Endothelial cell of umbilical vein (primary cell): ENCODE measurements around the gene TMEM229B. TPM values are rescaled to one million over a fixed set of nuclear protein-coding genes. Genes with fewer than 3 reads are reported as not detected.

Experiments used
- BruUV-seq: library from RNA; stranded (reverse); fragments of 400-500 nt; replicated peaks from 2 replicates; lab custom pipeline; 2021; lab: Mats Ljungman, UMichigan
- CTCF ChIA-PET: fragments of 300-600, 350-600 bp; sonication (Branson Sonifier 250); formaldehyde crosslinking; loops from one replicate; lab custom pipeline; 2021; ENCODE audit warnings: antibody characterized with exemption, inconsistent platforms; lab: Charles Lee
- POLR2A ChIA-PET: fragments of 300-600, 350-600 bp; sonication (Branson Sonifier 250); formaldehyde crosslinking; loops from one replicate; lab custom pipeline; 2021; ENCODE audit warnings: antibody characterized with exemption, inconsistent platforms; lab: Charles Lee
- DNase-seq: peaks from one replicate; pipeline ENCODE4 v3.0.0-alpha.2; 2011; ENCODE audit warnings: low read depth, low spot score
- FAIRE-seq: peaks from 2 replicates; lab custom pipeline; 2011; peaks lifted over from hg19 to GRCh38; lab: Jason Lieb, UNC
- H2AFZ ChIP-seq: 2 replicates; pipeline ENCODE4 v1.6.0; 2012; ENCODE audit warnings: low read depth, low read length, control low read depth, inconsistent platforms
- H3K27ac ChIP-seq: 2 replicates; pipeline ENCODE4 v1.5.1; 2011; ENCODE audit warnings: low read depth, mild to moderate bottlenecking, control low read depth, low read length, moderate library complexity; ENCODE audit not compliant: insufficient read depth
- H3K27me3 ChIP-seq, 2 experiments: 2 replicates each; pipeline versions ENCODE4 v1.6.0 to v1.6.1; 2011; ENCODE audit warnings: low read length in 2 of 2, mixed read lengths in 1 of 2; ENCODE audit not compliant: control insufficient read depth in 2 of 2, insufficient read depth in 2 of 2
- H3K36me3 ChIP-seq, 2 experiments: 2 replicates in 1 of 2; 3 replicates in 1 of 2; pipeline ENCODE4 v1.5.1; 2011; ENCODE audit warnings: low read length in 2 of 2, mild to moderate bottlenecking in 1 of 2, moderate library complexity in 1 of 2; ENCODE audit not compliant: control insufficient read depth in 2 of 2, insufficient read depth in 2 of 2; ENCODE audit errors: extremely low read depth in 1 of 2
- H3K4me1 ChIP-seq: 3 replicates; pipeline ENCODE4 v1.5.1; 2011; ENCODE audit warnings: mild to moderate bottlenecking, low read length; ENCODE audit not compliant: control insufficient read depth, insufficient read depth; ENCODE audit errors: extremely low read depth
- H3K4me2 ChIP-seq: 2 replicates; pipeline ENCODE4 v1.6.1; 2011; ENCODE audit warnings: low read length, control low read depth, mixed read lengths; ENCODE audit not compliant: insufficient read depth
- H3K4me3 ChIP-seq, 3 experiments: fragments of 200-600 bp in 1 of 3; sonication (generic), shearing (Covaris generic) in 1 of 3; replicated peaks in 1 of 3; 2 replicates each; pipeline ENCODE4 v1.5.1; 2011 to 2016; ENCODE audit warnings: control low read depth in 3 of 3, low read length in 3 of 3, mild to moderate bottlenecking in 2 of 3, inconsistent platforms in 1 of 3, low read depth in 1 of 3, moderate library complexity in 1 of 3; ENCODE audit not compliant: insufficient read depth in 1 of 3
- H3K79me2 ChIP-seq: 2 replicates; pipeline ENCODE4 v1.6.0; 2012; ENCODE audit warnings: low read length, inconsistent platforms; ENCODE audit not compliant: control insufficient read depth, insufficient read depth
- H3K9ac ChIP-seq: replicated peaks from 2 replicates; pipeline ENCODE3; 2011; ENCODE audit warnings: low read length, control low read depth; ENCODE audit not compliant: insufficient read depth; ENCODE audit errors: extremely low read depth
- H3K9me1 ChIP-seq: replicated peaks from 3 replicates; pipeline ENCODE4 v1.6.0; 2011; ENCODE audit warnings: mild to moderate bottlenecking, low read length; ENCODE audit not compliant: control insufficient read depth, insufficient read depth; ENCODE audit errors: extremely low read depth
- H3K9me3 ChIP-seq: replicated peaks from 2 replicates; pipeline ENCODE4 v1.5.1; 2012; ENCODE audit warnings: low read length, inconsistent platforms; ENCODE audit not compliant: control insufficient read depth, insufficient read depth
- H4K20me1 ChIP-seq: replicated peaks from 2 replicates; pipeline ENCODE3; 2011; ENCODE audit warnings: mild to moderate bottlenecking, low read length; ENCODE audit not compliant: control insufficient read depth, insufficient read depth; ENCODE audit errors: extremely low read depth
- EZH2 ChIP-seq: IDR thresholded peaks from 2 replicates; pipeline ENCODE4 v1.6.1; 2012; ENCODE audit warnings: borderline replicate concordance, low read depth, mild to moderate bottlenecking, moderate library complexity, low read length, inconsistent platforms; ENCODE audit not compliant: severe bottlenecking
- FOS ChIP-seq: IDR thresholded peaks from 2 replicates; pipeline ENCODE4 v1.6.1; 2011; ENCODE audit warnings: mild to moderate bottlenecking, low read length, moderate library complexity, borderline replicate concordance; ENCODE audit not compliant: insufficient read depth
- GATA2 ChIP-seq: IDR thresholded peaks from 2 replicates; pipeline ENCODE4 v1.7.0; 2011; ENCODE audit warnings: low read depth, mild to moderate bottlenecking, moderate library complexity, mixed read lengths, low read length; ENCODE audit not compliant: insufficient read length, insufficient read depth
- JUN ChIP-seq: IDR thresholded peaks from 2 replicates; pipeline ENCODE4 v1.6.1; 2011; ENCODE audit warnings: borderline replicate concordance, low read depth; ENCODE audit not compliant: insufficient read length, insufficient read depth
- MYC ChIP-seq: IDR thresholded peaks from one replicate; pipeline ENCODE4 v1.6.1; 2011; ENCODE audit warnings: mild to moderate bottlenecking, low read depth, low read length
- POLR2A ChIP-seq: IDR thresholded peaks from 2 replicates; pipeline ENCODE4 v1.6.1; 2012; ENCODE audit warnings: low read depth, mild to moderate bottlenecking, control low read depth, low read length
- POLR2AphosphoS5 ChIP-seq: IDR thresholded peaks from 2 replicates; pipeline ENCODE4 v1.6.1; 2012; ENCODE audit warnings: low read depth, mild to moderate bottlenecking, control low read depth, low read length, moderate library complexity; ENCODE audit not compliant: insufficient read depth
- dilution Hi-C: fragments of 300-500 bp; cut with MboI; formaldehyde crosslinking; loops from one replicate; pipeline ENCODE4 v1.15.0; 2019; ENCODE audit warnings: low sequenced_read_pairs; ENCODE audit not compliant: extremely low pct_ligation_motif_present
- intact Hi-C: fragments of 100-400 bp; cut with micrococcal nuclease; formaldehyde crosslinking; loops from one replicate; pipeline ENCODE4 v1.10.0; 2022
- polyA plus RNA-seq, 4 experiments: library from polyadenylated mRNA; depleted of rRNA in 3 of 4; stranded (reverse) in 3 of 4; unstranded in 1 of 4; fragments of >200 nt; gene quantifications; 2 replicates each; pipeline versions ENCODE4 v1.2.1 to v1.2.3, GENCODE V29; 2011 to 2012; ENCODE audit warnings: missing spikeins in 1 of 4
- total RNA-seq: library from RNA; stranded (reverse); gene quantifications from 2 replicates; pipeline ENCODE4 v1.2.3, GENCODE V29; 2021
- TF ChIP-seq, protein P1 (sequence below): IDR thresholded peaks from 2 replicates; pipeline ENCODE4 v1.6.1; 2011; ENCODE audit not compliant: insufficient read depth, insufficient read length
- TF ChIP-seq, protein P2 (sequence below), 2 donors: IDR thresholded peaks; 1 replicate in 1 of 2; 2 replicates in 1 of 2; pipeline ENCODE4 v1.5.1; 2011; ENCODE audit warnings: low read length in 2 of 2, mild to moderate bottlenecking in 2 of 2, moderate library complexity in 2 of 2, control low read depth in 1 of 2, inconsistent platforms in 1 of 2, low read depth in 1 of 2; ENCODE audit not compliant: insufficient read depth in 1 of 2; ENCODE audit errors: extremely low read depth in 1 of 2

TMEM229B gene
- total and polyA plus RNA-seq, 2 donors (not counting 3 experiments of a cell fraction or from before 2014, with no cell fraction given): 0.03 TPM; not detected in 1

DNA sequence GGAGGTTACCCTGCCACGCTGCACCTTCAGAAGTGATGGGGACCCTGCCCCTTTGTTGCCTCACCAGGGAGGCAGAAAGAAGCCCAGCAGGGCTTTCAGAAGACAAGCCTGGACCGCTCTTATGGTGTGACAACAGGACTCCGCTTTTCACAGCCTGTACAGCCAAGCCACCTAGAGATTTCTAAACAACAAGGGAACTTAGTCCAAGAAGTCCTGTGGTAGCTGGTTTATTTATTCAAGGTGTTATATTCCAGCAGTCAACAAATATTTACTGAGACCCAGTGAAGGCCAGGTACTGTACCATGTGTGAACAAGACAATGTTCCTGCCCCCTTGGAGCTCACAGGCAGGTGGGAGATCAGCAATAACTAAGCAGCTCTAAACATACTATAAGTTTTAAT is 4.0 kb upstream of the TMEM229B start:
- intact Hi-C loops: no loop called here
- peaks cover 3% of the 10 kb centered on the region for H3K9me3 ChIP-seq
- H3K27me3 ChIP-seq: peaks cover 0 to 2% of the 10 kb centered on the region in 2 experiments
- H3K4me3 ChIP-seq: no peak overlapping the region
- H3K36me3 ChIP-seq: no peaks in the 10 kb centered on the region
- dilution Hi-C loops: no loop called here
- no peak overlapping the region for H2AFZ ChIP-seq
- no peak for FAIRE-seq
- H3K9ac ChIP-seq: no peak overlapping the region
- no peaks in the 10 kb centered on the region for H3K79me2 ChIP-seq
- no peaks in the 10 kb centered on the region for H4K20me1 ChIP-seq
- no peak overlapping the region for H3K4me2 ChIP-seq
- no TSS peak for BruUV-seq
- DNase-seq: no peak
- ChIA-PET POLR2A (no interaction called here), CTCF (no interaction called here)
- no peak overlapping the region for H3K27ac ChIP-seq
- no peaks in the 10 kb centered on the region for H3K9me1 ChIP-seq
- TF ChIP-seq POLR2AphosphoS5 (no peak), FOS (no peak)
- TF ChIP-seq, protein P1, sequence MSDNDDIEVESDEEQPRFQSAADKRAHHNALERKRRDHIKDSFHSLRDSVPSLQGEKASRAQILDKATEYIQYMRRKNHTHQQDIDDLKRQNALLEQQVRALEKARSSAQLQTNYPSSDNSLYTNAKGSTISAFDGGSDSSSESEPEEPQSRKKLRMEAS: no peak
- H3K4me1 ChIP-seq: no peaks in the 10 kb centered on the region

DNA sequence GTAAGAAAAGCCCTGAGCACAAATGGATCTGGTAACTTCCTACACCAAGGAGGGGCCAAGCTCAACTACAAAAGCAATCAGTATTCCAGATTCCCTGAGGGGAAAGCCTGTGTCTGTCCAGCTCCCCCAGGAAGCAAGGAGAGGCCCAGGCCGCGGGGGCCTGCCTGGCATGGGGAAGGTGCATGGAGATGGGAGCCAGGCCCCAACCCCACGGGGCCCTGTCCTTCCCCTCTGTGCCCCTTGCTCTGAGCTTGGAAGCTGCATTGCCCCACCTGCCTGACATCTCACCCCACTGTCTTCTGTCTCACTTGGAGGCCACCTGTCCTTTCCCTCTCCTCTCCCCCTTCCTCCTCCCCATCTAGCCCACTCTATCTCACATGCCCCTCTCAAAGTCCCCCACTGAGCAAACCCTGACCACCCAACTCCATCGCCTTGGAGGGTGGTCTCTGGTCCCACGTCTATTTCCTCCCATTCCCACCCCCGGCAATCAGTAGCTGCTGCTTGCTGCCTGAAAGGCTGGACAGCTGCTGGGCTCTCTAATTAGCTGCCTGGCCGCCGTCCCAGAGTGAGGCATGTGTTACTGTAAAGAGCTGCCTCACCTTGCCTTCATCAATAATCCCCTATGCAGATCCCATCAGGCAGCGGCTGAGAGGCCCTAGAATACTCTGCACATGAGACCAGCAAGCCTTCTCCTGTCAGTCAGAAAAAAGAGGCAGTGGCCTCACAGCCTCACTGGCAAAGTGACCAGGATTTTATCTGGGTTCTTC is 3.4 kb upstream of the TMEM229B start:
- TF ChIP-seq, protein P2, sequence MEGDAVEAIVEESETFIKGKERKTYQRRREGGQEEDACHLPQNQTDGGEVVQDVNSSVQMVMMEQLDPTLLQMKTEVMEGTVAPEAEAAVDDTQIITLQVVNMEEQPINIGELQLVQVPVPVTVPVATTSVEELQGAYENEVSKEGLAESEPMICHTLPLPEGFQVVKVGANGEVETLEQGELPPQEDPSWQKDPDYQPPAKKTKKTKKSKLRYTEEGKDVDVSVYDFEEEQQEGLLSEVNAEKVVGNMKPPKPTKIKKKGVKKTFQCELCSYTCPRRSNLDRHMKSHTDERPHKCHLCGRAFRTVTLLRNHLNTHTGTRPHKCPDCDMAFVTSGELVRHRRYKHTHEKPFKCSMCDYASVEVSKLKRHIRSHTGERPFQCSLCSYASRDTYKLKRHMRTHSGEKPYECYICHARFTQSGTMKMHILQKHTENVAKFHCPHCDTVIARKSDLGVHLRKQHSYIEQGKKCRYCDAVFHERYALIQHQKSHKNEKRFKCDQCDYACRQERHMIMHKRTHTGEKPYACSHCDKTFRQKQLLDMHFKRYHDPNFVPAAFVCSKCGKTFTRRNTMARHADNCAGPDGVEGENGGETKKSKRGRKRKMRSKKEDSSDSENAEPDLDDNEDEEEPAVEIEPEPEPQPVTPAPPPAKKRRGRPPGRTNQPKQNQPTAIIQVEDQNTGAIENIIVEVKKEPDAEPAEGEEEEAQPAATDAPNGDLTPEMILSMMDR (IDR thresholded peaks at IDR 0.05; ENCODE audit: extremely low read depth in 1 of 2, insufficient read depth in 1 of 2, low read depth in 1 of 2, low read length in 2 of 2): no peak
- TF ChIP-seq FOS (no peak), JUN (no peak), EZH2 (no peak), GATA2 (no peak), POLR2AphosphoS5 (no peak), POLR2A (no peak), MYC (no peak)
- TF ChIP-seq, protein P1: no peak
- CTCF ChIA-PET: no interaction called here

More for the DNA sequence above, 3.4 kb upstream of the TMEM229B start:
- POLR2A ChIA-PET: no interaction called here
- no peaks in the 10 kb centered on the region for H3K9me1 ChIP-seq
- no peak overlapping the region for H3K9ac ChIP-seq
- no peak overlapping the region for H3K27ac ChIP-seq
- FAIRE-seq: no peak
- peaks cover 3% of the 10 kb centered on the region for H3K9me3 ChIP-seq
- H3K4me3 ChIP-seq: no peak overlapping the region
- no peak overlapping the region for H3K4me2 ChIP-seq
- DNase-seq: no peak
- intact Hi-C loops (no loop called here), dilution Hi-C loops (no loop called here)
- H3K27me3 ChIP-seq: peaks cover 0 to 2% of the 10 kb centered on the region in 2 experiments
- no TSS peak for BruUV-seq
- no peaks in the 10 kb centered on the region for H3K36me3 ChIP-seq
- no peaks in the 10 kb centered on the region for H4K20me1 ChIP-seq
- no peaks in the 10 kb centered on the region for H3K4me1 ChIP-seq
- no peak overlapping the region for H2AFZ ChIP-seq
- H3K79me2 ChIP-seq: no peaks in the 10 kb centered on the region
